IMR-90 (cell line): ENCODE measurements around the gene SLC22A6. TPM values are rescaled to one million over a fixed set of nuclear protein-coding genes. Genes with fewer than 3 reads are reported as not detected.

ENCODE experiments used
- ATAC-seq: fragments of 200-7000 bp; cut with Tn5 transposase; 2 replicates; pipeline ENCODE4 v1.9.1; 2020; ENCODE audit warnings: low read depth, mild to moderate bottlenecking, moderate library complexity
- BruUV-seq: library from RNA; stranded (reverse); fragments of 400-500 nt; replicated peaks from 2 replicates; lab custom pipeline; 2021; lab: Mats Ljungman, UMichigan
- CTCF ChIA-PET: fragments of 300-600 bp; formaldehyde crosslinking; extraction: SDS; loops from one replicate; lab custom pipeline; 2021; ENCODE audit warnings: antibody characterized with exemption; lab: Yijun Ruan, JAX
- POLR2A ChIA-PET: fragments of 300-600 bp; sonication (Branson Sonifier 250); formaldehyde crosslinking; loops from one replicate; lab custom pipeline; 2022; ENCODE audit warnings: antibody characterized with exemption; ENCODE audit not compliant: unreplicated experiment; lab: Charles Lee
- DNase-seq: peaks from one replicate; pipeline ENCODE4 v3.0.0; 2013
- H2AFZ ChIP-seq: replicated peaks from 2 replicates; pipeline ENCODE3; 2013; ENCODE audit warnings: low read length, mild to moderate bottlenecking; ENCODE audit not compliant: poor library complexity
- H2AK5ac ChIP-seq: 2 replicates; pipeline ENCODE4 v1.6.1; 2013; ENCODE audit warnings: low read depth, low read length, inconsistent platforms
- H2AK9ac ChIP-seq: replicated peaks from 2 replicates; pipeline ENCODE3; 2013; ENCODE audit warnings: mild to moderate bottlenecking, low read depth, low read length, moderate library complexity; ENCODE audit not compliant: poor library complexity
- H2BK120ac ChIP-seq: 2 replicates; pipeline ENCODE4 v1.6.1; 2013; ENCODE audit warnings: low read depth, low read length, inconsistent platforms
- H2BK15ac ChIP-seq: 3 replicates; pipeline ENCODE4 v1.6.1; 2013; ENCODE audit warnings: low read depth, low read length, inconsistent platforms
- H2BK20ac ChIP-seq: 2 replicates; pipeline ENCODE4 v1.6.1; 2013; ENCODE audit warnings: low read depth, mild to moderate bottlenecking, inconsistent platforms, low read length, moderate library complexity
- H2BK5ac ChIP-seq: 2 replicates; pipeline ENCODE4 v1.6.1; 2013; ENCODE audit warnings: mild to moderate bottlenecking, low read depth, low read length, inconsistent platforms; ENCODE audit not compliant: poor library complexity, severe bottlenecking
- H3K14ac ChIP-seq: replicated peaks from 2 replicates; pipeline ENCODE4 v1.6.1; 2013; ENCODE audit warnings: low read depth, low read length, inconsistent platforms
- H3K18ac ChIP-seq: 2 replicates; pipeline ENCODE4 v1.6.1; 2013; ENCODE audit warnings: low read depth, low read length, control low read depth
- H3K23ac ChIP-seq: 2 replicates; pipeline ENCODE4 v1.6.1; 2013; ENCODE audit warnings: low read depth, low read length, inconsistent platforms
- H3K27ac ChIP-seq: 2 replicates; pipeline ENCODE4 v1.5.1; 2013; ENCODE audit warnings: mild to moderate bottlenecking, control low read depth, low read length; ENCODE audit not compliant: insufficient read depth
- H3K27me3 ChIP-seq: 2 replicates; pipeline ENCODE4 v1.6.1; 2013; ENCODE audit warnings: low read length; ENCODE audit not compliant: control insufficient read depth, insufficient read depth
- H3K36me3 ChIP-seq: 2 replicates; pipeline ENCODE4 v1.6.1; 2013; ENCODE audit warnings: low read length, mixed read lengths; ENCODE audit not compliant: control insufficient read depth, insufficient read depth
- H3K4ac ChIP-seq: 2 replicates; pipeline ENCODE4 v1.6.1; 2013; ENCODE audit warnings: low read depth, low read length, inconsistent platforms
- H3K4me1 ChIP-seq: 2 replicates; pipeline ENCODE4 v1.6.1; 2013; ENCODE audit warnings: low read length, mixed read lengths; ENCODE audit not compliant: control insufficient read depth, insufficient read depth
- H3K4me2 ChIP-seq: 2 replicates; pipeline ENCODE4 v1.6.1; 2013; ENCODE audit warnings: low read depth, mild to moderate bottlenecking, control low read depth, low read length, moderate library complexity
- H3K4me3 ChIP-seq: 2 replicates; pipeline ENCODE4 v1.5.1; 2013; ENCODE audit warnings: low read depth, mild to moderate bottlenecking, control low read depth, low read length, moderate library complexity; ENCODE audit not compliant: insufficient read depth
- H3K56ac ChIP-seq: 2 replicates; pipeline ENCODE4 v1.6.1; 2013; ENCODE audit warnings: low read length, inconsistent platforms; ENCODE audit not compliant: insufficient read depth; ENCODE audit errors: extremely low read depth
- H3K79me1 ChIP-seq, 2 experiments: 2 replicates each; pipeline ENCODE4 v1.6.1; 2013; ENCODE audit warnings: low read length in 2 of 2, inconsistent platforms in 1 of 2, low read depth in 1 of 2
- H3K9ac ChIP-seq: 2 replicates; pipeline ENCODE4 v1.6.1; 2013; ENCODE audit warnings: low read depth, low read length, control low read depth
- H3K9me1 ChIP-seq: 2 replicates; pipeline ENCODE4 v1.6.1; 2013; ENCODE audit warnings: low read length, inconsistent platforms; ENCODE audit not compliant: insufficient read depth
- H3K9me3 ChIP-seq: 2 replicates; pipeline ENCODE4 v1.6.1; 2013; ENCODE audit warnings: low read length; ENCODE audit not compliant: control insufficient read depth, insufficient read depth
- H4K20me1 ChIP-seq: 2 replicates; pipeline ENCODE4 v1.6.1; 2013; ENCODE audit warnings: low read length, inconsistent platforms; ENCODE audit not compliant: insufficient read depth
- H4K5ac ChIP-seq: 2 replicates; pipeline ENCODE4 v1.6.1; 2013; ENCODE audit warnings: mild to moderate bottlenecking, low read depth, low read length, control low read depth
- H4K8ac ChIP-seq, 2 experiments: 2 replicates each; pipeline ENCODE4 v1.6.1; 2013; ENCODE audit warnings: low read depth in 2 of 2, low read length in 2 of 2, control low read depth in 1 of 2, inconsistent platforms in 1 of 2
- H4K91ac ChIP-seq: 2 replicates; pipeline ENCODE4 v1.6.1; 2013; ENCODE audit warnings: low read depth, low read length, inconsistent platforms; ENCODE audit not compliant: insufficient read depth
- BHLHE40 ChIP-seq: fragments of 150-350 bp; IDR thresholded peaks from 2 replicates; pipeline ENCODE4 v1.6.1; 2016; ENCODE audit warnings: mild to moderate bottlenecking, low read depth, low read length
- CEBPB ChIP-seq: IDR thresholded peaks from 2 replicates; pipeline ENCODE4 v1.6.1; 2012; ENCODE audit warnings: low read depth, low read length, improper control_type of control experiment
- CHD1 ChIP-seq: IDR thresholded peaks from 2 replicates; pipeline ENCODE4 v1.6.1; 2012; ENCODE audit warnings: low read depth, low read length, improper control_type of control experiment
- FOS ChIP-seq: fragments of 150-350 bp; IDR thresholded peaks from 2 replicates; pipeline ENCODE4 v1.6.1; 2016; ENCODE audit warnings: low read depth, low read length
- MAFK ChIP-seq: IDR thresholded peaks from 2 replicates; pipeline ENCODE4 v1.6.1; 2012; ENCODE audit warnings: low read depth, low read length, improper control_type of control experiment
- MAZ ChIP-seq: IDR thresholded peaks from 2 replicates; pipeline ENCODE4 v1.6.1; 2012; ENCODE audit warnings: low read depth, mild to moderate bottlenecking, low read length, improper control_type of control experiment, moderate library complexity, borderline replicate concordance
- MXI1 ChIP-seq: IDR thresholded peaks from 2 replicates; pipeline ENCODE4 v1.6.1; 2012; ENCODE audit warnings: low read depth, mild to moderate bottlenecking, low read length, moderate library complexity, borderline replicate concordance
- NFE2L2 ChIP-seq: fragments of 150-350 bp; IDR thresholded peaks from 2 replicates; pipeline ENCODE4 v1.6.1; 2016; ENCODE audit warnings: low read depth, mild to moderate bottlenecking, low read length
- POLR2A ChIP-seq: IDR thresholded peaks from 2 replicates; pipeline ENCODE4 v1.6.1; 2012; ENCODE audit warnings: mild to moderate bottlenecking, low read depth, low read length
- RAD21 ChIP-seq: IDR thresholded peaks from 2 replicates; pipeline ENCODE4 v1.6.1; 2012; ENCODE audit warnings: low read length, improper control_type of control experiment
- RCOR1 ChIP-seq: IDR thresholded peaks from 2 replicates; pipeline ENCODE4 v1.6.1; 2012; ENCODE audit warnings: mild to moderate bottlenecking, low read length, improper control_type of control experiment; ENCODE audit not compliant: insufficient replicate concordance
- RFX5 ChIP-seq: IDR thresholded peaks from 2 replicates; pipeline ENCODE4 v1.8.0; 2012; ENCODE audit warnings: low read depth, mild to moderate bottlenecking, low read length, moderate library complexity
- SMC3 ChIP-seq: fragments of 150-350 bp; IDR thresholded peaks from 2 replicates; pipeline ENCODE4 v1.6.1; 2016; ENCODE audit warnings: low read depth, mild to moderate bottlenecking, antibody characterized with exemption, low read length, moderate library complexity
- WGBS, 2 experiments: methylation state at CpG; one replicate each; pipeline versions ENCODE4 v1.1.5 to v1.1.7; 2013; ENCODE audit warnings: missing lambda C conversion rate in 2 of 2; ENCODE audit not compliant: insufficient read length in 1 of 2; ENCODE audit errors: extremely low coverage in 2 of 2; 5-methylcytosine and 5-hydroxymethylcytosine counted together
- dilution Hi-C: fragments of 300-500 bp; cut with HindIII; formaldehyde crosslinking; loops from one replicate; pipeline ENCODE4 v1.14.3; 2018; ENCODE audit warnings: low sequenced_read_pairs; ENCODE audit not compliant: unreplicated experiment
- in situ Hi-C: fragments of 300-500 bp; cut with MboI; formaldehyde crosslinking; loops from 3 replicates; pipeline ENCODE4 v1.14.3; 2019; ENCODE audit warnings: low sequenced_read_pairs, inconsistent platforms, mixed read lengths
- intact Hi-C: fragments of 100-400 bp; cut with micrococcal nuclease; formaldehyde crosslinking; loops from 2 replicates; pipeline ENCODE4 v1.10.0; 2022
- polyA plus RNA-seq, 3 experiments: library from polyadenylated mRNA; depleted of rRNA; stranded (reverse); fragments of >200 nt; gene quantifications; 2 replicates each; pipeline ENCODE4 v1.2.3, GENCODE V29; 2012; ENCODE audit warnings: low replicate concordance in 1 of 3
- total RNA-seq: library from RNA; depleted of rRNA; stranded (reverse); fragments of >200 nt; gene quantifications from 2 replicates; pipeline ENCODE4 v1.2.3, GENCODE V29; 2012
- TF ChIP-seq, protein P1 (sequence below): fragments of 150-350 bp; IDR thresholded peaks from 2 replicates; pipeline ENCODE4 v1.6.1; 2016; ENCODE audit warnings: low read depth, mild to moderate bottlenecking, low read length, moderate library complexity, borderline replicate concordance
- TF ChIP-seq, protein P2 (sequence below): conservative IDR thresholded peaks from 2 replicates; pipeline ENCODE4 v1.5.1; 2012; ENCODE audit warnings: mild to moderate bottlenecking, low read depth, low read length, improper control_type of control experiment
- TF ChIP-seq, protein P3 (sequence below): fragments of 150-350 bp; IDR thresholded peaks from 2 replicates; pipeline ENCODE4 v1.6.1; 2017; ENCODE audit warnings: mild to moderate bottlenecking, antibody characterized with exemption, low read length, low read depth

SLC22A6 gene
- total and polyA plus RNA-seq, 2 of the 4 experiments (the other 2 are of a cell fraction) = not detected

DNA sequence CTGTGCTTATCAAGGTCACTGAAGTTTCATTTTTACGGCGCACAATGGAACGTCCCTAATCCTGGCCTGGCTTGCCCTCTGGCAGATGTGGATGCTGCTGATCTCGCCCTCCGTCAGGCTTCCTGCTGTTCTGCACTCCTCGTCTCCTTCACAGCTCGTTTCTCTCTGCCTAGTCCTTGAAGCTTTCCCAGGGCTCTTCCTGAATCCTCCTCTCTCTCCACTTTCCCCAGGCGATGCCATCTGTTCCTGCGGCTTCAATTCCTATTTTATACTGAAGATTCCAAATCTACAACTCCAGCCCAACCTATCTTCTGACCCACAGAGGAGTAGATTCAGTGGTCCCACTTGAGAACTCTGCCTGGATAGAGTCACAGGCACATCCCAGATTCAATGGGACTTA is 16.7 kb upstream of the SLC22A6 start:
- Histone ChIP-seq H3K9ac (no peak overlapping the region), H3K36me3 (no peaks in the 10 kb centered on the region), H3K56ac (no peak overlapping the region), H2BK120ac (no peak overlapping the region), H3K18ac (no peak overlapping the region), H3K4ac (no peak overlapping the region), H4K91ac (no peak overlapping the region), H3K4me2 (no peak overlapping the region), H3K27me3 (peaks cover 6% of the 10 kb centered on the region; the same call in 1 of the 2 replicates), H4K20me1 (no peaks in the 10 kb centered on the region), H3K4me1 (no peaks in the 10 kb centered on the region), H3K9me3 (no peaks in the 10 kb centered on the region), H2AK5ac (no peak overlapping the region), H2BK15ac (no peak overlapping the region), H3K27ac (no peak overlapping the region), H3K14ac (no peak overlapping the region), H3K23ac (no peak overlapping the region), H4K5ac (no peak overlapping the region), H4K8ac (no peak overlapping the region), H3K4me3 (no peak overlapping the region), H3K9me1 (no peaks in the 10 kb centered on the region; the same call in 1 of the 2 replicates), H2BK20ac (no peak overlapping the region), H2AK9ac (no peak overlapping the region), H3K79me1 (no peaks in the 10 kb centered on the region), H2AFZ (no peak overlapping the region), H2BK5ac (no peak overlapping the region)
- intact Hi-C loops (no loop called here), in situ Hi-C loops (no loop called here), dilution Hi-C loops (no loop called here)
- ChIA-PET CTCF (no interaction called here), POLR2A (no interaction called here)
- ATAC-seq (no peak), DNase-seq (no peak)
- WGBS, 2 experiments = 23% methylated on average over 9 of the region's 9 CpGs; no CpG with 5 or more reads in 1 of the 2 experiments
- no TSS peak for BruUV-seq
- TF ChIP-seq CEBPB = no peak
- TF ChIP-seq, protein P1, sequence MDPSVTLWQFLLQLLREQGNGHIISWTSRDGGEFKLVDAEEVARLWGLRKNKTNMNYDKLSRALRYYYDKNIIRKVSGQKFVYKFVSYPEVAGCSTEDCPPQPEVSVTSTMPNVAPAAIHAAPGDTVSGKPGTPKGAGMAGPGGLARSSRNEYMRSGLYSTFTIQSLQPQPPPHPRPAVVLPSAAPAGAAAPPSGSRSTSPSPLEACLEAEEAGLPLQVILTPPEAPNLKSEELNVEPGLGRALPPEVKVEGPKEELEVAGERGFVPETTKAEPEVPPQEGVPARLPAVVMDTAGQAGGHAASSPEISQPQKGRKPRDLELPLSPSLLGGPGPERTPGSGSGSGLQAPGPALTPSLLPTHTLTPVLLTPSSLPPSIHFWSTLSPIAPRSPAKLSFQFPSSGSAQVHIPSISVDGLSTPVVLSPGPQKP = no peak
- no peak for TF ChIP-seq BHLHE40
- TF ChIP-seq MXI1 = no peak
- no peak for TF ChIP-seq CHD1
- no peak for TF ChIP-seq SMC3
- TF ChIP-seq FOS = no peak
- no peak for TF ChIP-seq RCOR1
- TF ChIP-seq, protein P2, sequence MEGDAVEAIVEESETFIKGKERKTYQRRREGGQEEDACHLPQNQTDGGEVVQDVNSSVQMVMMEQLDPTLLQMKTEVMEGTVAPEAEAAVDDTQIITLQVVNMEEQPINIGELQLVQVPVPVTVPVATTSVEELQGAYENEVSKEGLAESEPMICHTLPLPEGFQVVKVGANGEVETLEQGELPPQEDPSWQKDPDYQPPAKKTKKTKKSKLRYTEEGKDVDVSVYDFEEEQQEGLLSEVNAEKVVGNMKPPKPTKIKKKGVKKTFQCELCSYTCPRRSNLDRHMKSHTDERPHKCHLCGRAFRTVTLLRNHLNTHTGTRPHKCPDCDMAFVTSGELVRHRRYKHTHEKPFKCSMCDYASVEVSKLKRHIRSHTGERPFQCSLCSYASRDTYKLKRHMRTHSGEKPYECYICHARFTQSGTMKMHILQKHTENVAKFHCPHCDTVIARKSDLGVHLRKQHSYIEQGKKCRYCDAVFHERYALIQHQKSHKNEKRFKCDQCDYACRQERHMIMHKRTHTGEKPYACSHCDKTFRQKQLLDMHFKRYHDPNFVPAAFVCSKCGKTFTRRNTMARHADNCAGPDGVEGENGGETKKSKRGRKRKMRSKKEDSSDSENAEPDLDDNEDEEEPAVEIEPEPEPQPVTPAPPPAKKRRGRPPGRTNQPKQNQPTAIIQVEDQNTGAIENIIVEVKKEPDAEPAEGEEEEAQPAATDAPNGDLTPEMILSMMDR = no peak
- TF ChIP-seq RAD21 = no peak
- no peak for TF ChIP-seq MAZ
- TF ChIP-seq POLR2A = no peak
- no peak for TF ChIP-seq RFX5
- TF ChIP-seq MAFK = no peak
- TF ChIP-seq, protein P3, sequence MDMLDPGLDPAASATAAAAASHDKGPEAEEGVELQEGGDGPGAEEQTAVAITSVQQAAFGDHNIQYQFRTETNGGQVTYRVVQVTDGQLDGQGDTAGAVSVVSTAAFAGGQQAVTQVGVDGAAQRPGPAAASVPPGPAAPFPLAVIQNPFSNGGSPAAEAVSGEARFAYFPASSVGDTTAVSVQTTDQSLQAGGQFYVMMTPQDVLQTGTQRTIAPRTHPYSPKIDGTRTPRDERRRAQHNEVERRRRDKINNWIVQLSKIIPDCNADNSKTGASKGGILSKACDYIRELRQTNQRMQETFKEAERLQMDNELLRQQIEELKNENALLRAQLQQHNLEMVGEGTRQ = no peak
- no peak for TF ChIP-seq NFE2L2
